CD4-positive, alpha-beta T cell treated with Interleukin-17A for 1 hour (primary cell): ENCODE measurements around the gene AUNIP.
A peak's percentile ranks its signal among the peaks of the same experiment; 100 is the strongest.

Experiments used
- DNase-seq: peaks from one replicate; pipeline ENCODE4 v3.0.0-alpha.2; 2020

The AUNIP gene

GRCh38 chr1:25807480-25808390 is 51.5 kb downstream of the AUNIP start:
- DNase-seq = no peak

DNA sequence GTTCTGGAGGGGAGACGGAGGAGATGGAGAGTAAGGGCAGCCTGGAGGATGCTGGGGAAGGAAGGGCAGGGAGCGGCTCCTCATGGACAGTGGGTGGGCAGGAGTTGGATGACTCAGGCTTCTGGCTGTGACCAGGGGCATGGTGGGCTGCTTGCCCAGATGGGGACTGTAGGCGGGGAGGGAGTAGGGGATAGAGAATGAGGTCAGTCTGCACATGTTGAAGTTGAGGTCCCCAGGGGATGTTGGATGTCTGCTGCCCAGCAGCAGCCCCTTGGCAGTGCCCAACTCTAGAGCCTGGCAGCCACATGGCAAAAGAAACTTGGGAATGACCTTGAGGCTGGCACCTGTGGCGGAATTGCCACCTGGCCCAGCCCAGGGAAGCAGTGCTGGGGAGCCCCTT is 52.8 kb downstream of the AUNIP start:
- DNase-seq = no peak

DNA sequence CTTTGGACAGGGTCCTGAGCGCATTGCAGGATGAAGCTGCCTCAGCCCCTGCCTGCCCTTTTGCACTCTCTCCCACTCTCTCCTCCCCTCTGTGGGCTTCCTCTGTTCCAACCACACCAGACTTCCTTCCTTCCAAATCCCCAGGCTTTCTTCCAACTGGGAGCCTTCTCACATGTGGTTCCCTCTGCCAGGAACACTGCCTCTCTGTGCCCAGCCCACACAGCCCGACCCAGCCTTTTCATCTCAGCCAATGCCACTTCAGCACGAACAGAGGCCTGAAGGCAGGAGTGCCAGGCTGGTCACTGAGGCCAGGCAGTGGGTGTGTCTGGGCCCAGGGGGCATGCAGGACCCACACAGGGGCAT is 53.4 kb downstream of the AUNIP start:
- DNase-seq = no peak

- DNase-seq = no peak
These were observed 54.0 kb downstream of the AUNIP start for GRCh38 chr1:25804964-25805862.

GRCh38 chr1:25804244-25804963 is 54.9 kb downstream of the AUNIP start:
- no peak for DNase-seq

DNA sequence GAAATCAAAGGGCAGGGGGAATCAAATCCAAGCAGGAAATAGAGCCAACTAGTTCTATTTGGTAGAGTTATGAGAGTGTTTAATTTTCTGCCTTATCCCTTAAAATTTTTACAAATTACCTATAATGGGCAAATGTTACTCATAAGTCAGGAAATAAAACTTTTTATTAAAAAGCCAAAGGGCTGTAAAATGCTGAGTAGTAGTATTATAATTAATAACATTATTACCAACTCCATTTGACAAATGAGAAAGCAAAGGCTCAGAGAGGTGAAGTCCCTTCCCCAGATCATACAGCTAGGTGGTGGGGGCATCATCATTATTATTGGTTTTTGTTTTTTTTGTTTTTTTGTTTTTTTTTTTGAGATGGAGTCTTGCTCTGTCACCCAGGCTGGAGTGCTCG is 55.9 kb downstream of the AUNIP start:
- DNase-seq = no peak

GRCh38 chr1:25802915-25803314 is 56.3 kb downstream of the AUNIP start:
- DNase-seq = peak; percentile 20

GRCh38 chr1:25800703-25801377 is 58.4 kb downstream of the AUNIP start:
- no peak for DNase-seq

DNA sequence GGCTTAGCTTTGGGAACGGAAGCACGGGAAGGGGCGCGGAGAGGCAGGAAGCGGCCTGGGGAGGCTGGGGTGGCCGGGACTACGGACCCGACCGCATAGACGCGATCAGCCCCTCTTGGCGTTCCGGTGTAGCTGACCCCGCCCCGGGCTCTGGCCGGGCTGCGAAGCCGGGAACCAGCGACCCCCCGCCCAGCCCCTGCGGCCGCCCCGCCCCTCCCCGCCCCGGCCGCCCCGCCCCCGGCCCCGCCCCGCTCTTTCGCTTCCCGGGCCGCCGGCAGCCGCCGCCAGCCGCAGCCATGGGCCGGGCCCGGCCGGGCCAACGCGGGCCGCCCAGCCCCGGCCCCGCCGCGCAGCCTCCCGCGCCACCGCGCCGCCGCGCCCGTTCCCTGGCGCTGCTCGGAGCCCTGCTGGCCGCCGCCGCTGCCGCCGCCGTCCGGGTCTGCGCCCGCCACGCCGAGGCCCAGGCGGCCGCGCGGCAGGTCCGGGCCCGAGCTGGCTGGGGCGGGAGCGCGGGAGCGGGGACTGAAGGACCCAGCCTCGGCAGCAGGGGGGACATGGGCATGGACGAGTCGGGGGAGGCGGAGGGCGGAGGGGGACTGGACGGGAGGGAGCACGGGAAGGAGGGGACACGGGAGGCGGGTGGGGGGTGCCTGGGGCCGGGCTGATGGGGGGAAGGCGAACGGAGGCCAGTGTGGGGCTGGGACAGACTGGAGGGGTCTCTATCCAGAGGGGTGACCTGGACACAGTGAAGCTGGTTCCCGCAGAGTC is 59.1 kb downstream of the AUNIP start, which contains the start of gene SELENON:
SELENON (plus strand) TSS at position 259 of the 768 bp plus-strand sequence; CDS start at position 297, 38 bp downstream.
- peak; percentile 50 for DNase-seq

DNA sequence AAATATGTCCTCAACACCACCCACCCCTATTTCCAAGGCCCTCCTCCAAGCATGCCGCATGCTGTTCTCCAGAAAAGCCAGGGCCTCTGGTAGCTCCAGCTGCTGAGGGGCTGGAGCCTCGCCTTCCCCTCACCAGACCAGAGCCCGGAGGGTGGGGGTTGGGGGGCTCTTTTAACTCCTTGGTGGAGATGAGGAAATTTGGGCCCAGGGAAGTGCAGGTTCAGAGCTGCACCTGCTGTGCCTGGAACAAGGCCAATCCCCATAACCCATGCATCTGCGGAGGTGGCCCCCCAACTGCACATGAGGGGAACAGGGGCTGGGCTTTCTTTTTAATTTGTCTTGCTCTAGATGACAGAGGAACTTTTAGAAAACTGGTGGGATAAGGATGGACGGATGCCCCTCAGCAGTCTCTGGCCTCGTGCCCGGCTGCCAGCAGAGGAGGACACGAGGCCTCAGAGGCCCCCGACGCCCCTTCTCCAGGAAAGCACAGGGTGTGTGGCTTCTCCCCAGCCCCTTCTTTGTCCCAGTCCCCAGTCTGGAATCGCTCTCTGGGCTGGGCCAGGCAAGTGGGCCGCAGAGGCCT is 59.8 kb downstream of the AUNIP start:
- DNase-seq = no peak

DNA sequence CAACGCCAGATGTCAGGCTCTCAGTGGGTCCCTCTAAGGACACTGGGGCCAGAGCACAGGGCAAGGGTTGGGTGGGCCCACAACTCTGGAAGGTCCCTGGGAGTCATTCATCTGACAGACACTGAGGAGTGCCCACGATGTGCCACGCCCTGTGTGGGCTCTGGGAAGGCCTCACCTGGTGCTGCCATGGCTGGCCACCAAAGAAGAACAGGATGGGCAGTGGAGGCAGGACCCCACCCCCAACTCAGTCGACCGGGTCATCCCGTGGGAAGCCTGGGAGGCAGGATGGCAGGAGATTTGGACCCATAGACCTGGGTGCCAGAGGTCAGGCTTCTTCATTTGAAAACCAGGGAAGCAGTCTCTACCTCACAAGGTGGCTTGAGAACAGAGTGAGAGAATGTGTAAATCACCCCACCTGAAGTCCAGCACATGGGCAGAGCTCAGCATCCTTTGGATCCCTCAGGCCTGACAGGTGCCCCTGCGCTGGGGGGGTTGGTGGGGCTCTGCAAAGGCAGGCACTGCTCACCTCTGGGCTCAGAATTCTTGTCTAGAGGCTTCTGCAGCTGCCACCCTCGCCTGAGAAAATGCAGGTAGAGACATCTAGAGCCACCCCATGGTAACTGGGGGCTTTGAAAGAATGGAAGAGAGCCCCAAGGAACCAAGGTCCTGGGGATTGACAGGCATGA is 60.4 kb downstream of the AUNIP start:
- no peak for DNase-seq

GRCh38 chr1:25797939-25798338 is 61.3 kb downstream of the AUNIP start:
- DNase-seq = peak; percentile 19

DNA sequence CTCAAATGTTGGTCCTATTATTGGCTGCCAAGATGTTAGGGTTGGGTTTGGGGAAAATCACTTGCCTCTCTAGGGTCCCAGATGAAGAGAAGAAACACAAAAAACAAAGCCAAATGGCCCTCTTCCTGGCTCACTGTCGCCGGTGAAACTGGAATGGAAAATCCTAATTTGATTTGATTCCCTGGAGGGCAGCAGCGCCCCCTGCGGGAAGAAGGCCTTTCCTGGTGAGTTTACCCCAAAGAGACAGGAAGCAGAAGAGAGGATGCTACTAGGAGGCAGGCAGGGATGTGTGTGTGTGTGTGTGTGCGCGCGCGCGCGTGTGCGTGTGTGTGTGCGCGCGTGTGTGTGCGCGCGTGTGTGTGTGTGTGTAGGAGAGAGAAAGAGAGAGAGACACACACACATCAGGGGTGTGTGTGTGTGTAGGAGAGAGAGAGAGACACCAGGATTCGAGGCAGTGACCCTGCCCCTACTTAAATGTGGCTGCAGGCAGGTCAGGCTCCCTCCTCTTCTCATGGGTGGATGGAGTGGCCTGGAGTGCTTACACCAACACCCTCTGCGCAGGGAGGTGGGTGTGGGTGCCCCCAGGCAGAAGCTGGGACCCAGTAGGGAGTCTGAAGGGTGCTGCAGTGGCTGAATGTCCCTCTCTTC is 62.3 kb downstream of the AUNIP start:
- DNase-seq = peak; percentile 84

- peak; percentile 61 for DNase-seq
These were observed 63.1 kb downstream of the AUNIP start for GRCh38 chr1:25795946-25796810.

GRCh38 chr1:25795211-25795610 is 64.0 kb downstream of the AUNIP start:
- no peak for DNase-seq

DNA sequence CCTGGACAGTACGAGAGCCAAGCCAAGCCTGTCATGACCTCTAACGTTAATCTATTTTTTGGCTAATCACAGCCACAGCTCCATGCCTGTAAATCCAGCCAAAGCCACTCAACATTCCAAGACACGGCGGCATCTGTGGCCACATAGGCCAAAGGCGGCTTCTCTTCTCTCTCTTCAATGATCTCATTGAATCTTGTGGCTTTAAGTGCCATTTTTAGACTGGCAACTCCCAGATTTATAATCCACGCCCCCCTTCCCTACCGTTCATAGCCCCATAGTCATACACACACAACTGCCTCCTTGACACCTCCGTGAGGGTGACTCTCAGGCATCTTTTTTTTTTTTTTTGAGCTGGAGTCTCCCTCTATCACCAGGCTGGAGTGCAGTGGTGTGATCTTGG is 64.9 kb downstream of the AUNIP start:
- DNase-seq = no peak

- no peak for DNase-seq
These were observed 65.6 kb downstream of the AUNIP start for GRCh38 chr1:25793585-25794170.

GRCh38 chr1:25792115-25792514 is 67.1 kb downstream of the AUNIP start:
- DNase-seq = no peak

- no peak for DNase-seq
These were observed 68.8 kb downstream of the AUNIP start for GRCh38 chr1:25790472-25790871.
